OCI-LY3 (cell line): ENCODE measurements around the gene CFAP251.

ENCODE experiments used
- H2AFZ ChIP-seq: fragments of 200-600, 300-600 bp; shearing (Covaris generic); 2 replicates; pipeline ENCODE4 v1.6.0; 2014; ENCODE audit warnings: antibody characterized with exemption, low read depth, low read length
- H3K27ac ChIP-seq: fragments of 200-600, 300-600 bp; sonication (generic); 2 replicates; pipeline ENCODE4 v1.5.1; 2014; ENCODE audit warnings: mild to moderate bottlenecking, low read length, moderate library complexity, mixed read lengths
- H3K27me3 ChIP-seq: fragments of 200-600, 300-600 bp; sonication (generic); 2 replicates; pipeline ENCODE4 v1.6.1; 2014; ENCODE audit warnings: low read depth, low read length, mixed read lengths
- H3K36me3 ChIP-seq: fragments of 200-600, 300-600 bp; sonication (generic); replicated peaks from 2 replicates; pipeline ENCODE3; 2014; ENCODE audit warnings: low read depth, low read length, mixed read lengths
- H3K4me1 ChIP-seq: fragments of 300-600, 200-600 bp; sonication (generic); 2 replicates; pipeline ENCODE4 v1.6.1; 2014; ENCODE audit warnings: low read length, mixed read lengths
- H3K4me2 ChIP-seq: fragments of 200-600, 300-600 bp; sonication (generic); 2 replicates; pipeline ENCODE4 v1.6.1; 2014; ENCODE audit warnings: low read length, mixed read lengths
- H3K4me3 ChIP-seq: fragments of 300-600, 200-600 bp; sonication (generic); 2 replicates; pipeline ENCODE4 v1.5.1; 2014; ENCODE audit warnings: antibody characterized with exemption, mild to moderate bottlenecking, low read length, moderate library complexity
- H3K79me2 ChIP-seq: fragments of 300-600, 200-600 bp; shearing (Covaris generic); 2 replicates; pipeline ENCODE4 v1.6.1; 2014; ENCODE audit warnings: mild to moderate bottlenecking, low read length, mixed read lengths
- H3K9ac ChIP-seq: fragments of 300-600, 200-600 bp; shearing (Covaris generic); 2 replicates; pipeline ENCODE4 v1.6.0; 2014; ENCODE audit warnings: mild to moderate bottlenecking, low read length, moderate library complexity
- H3K9me3 ChIP-seq: fragments of 200-600, 300-600 bp; shearing (Covaris generic); 2 replicates; pipeline ENCODE4 v1.6.1; 2014; ENCODE audit warnings: low read length, mixed read lengths; ENCODE audit not compliant: insufficient read depth
- H4K20me1 ChIP-seq: fragments of 200-600, 300-600 bp; sonication (generic); 2 replicates; pipeline ENCODE4 v1.6.1; 2016; ENCODE audit warnings: low read length, mixed read lengths; ENCODE audit not compliant: insufficient read depth
- EZH2phosphoT487 ChIP-seq: fragments of 200-600 bp; shearing (Covaris generic); IDR thresholded peaks from 2 replicates; pipeline ENCODE4 v1.6.1; 2018; ENCODE audit warnings: antibody characterized with exemption, mixed run types, low read depth
- TF ChIP-seq, protein P1 (sequence below): fragments of 200-600, 300-600 bp; sonication (generic); IDR thresholded peaks from 2 replicates; pipeline ENCODE4 v1.5.1; 2014; ENCODE audit warnings: antibody characterized with exemption, low read length, low read depth

Gene CFAP251

DNA sequence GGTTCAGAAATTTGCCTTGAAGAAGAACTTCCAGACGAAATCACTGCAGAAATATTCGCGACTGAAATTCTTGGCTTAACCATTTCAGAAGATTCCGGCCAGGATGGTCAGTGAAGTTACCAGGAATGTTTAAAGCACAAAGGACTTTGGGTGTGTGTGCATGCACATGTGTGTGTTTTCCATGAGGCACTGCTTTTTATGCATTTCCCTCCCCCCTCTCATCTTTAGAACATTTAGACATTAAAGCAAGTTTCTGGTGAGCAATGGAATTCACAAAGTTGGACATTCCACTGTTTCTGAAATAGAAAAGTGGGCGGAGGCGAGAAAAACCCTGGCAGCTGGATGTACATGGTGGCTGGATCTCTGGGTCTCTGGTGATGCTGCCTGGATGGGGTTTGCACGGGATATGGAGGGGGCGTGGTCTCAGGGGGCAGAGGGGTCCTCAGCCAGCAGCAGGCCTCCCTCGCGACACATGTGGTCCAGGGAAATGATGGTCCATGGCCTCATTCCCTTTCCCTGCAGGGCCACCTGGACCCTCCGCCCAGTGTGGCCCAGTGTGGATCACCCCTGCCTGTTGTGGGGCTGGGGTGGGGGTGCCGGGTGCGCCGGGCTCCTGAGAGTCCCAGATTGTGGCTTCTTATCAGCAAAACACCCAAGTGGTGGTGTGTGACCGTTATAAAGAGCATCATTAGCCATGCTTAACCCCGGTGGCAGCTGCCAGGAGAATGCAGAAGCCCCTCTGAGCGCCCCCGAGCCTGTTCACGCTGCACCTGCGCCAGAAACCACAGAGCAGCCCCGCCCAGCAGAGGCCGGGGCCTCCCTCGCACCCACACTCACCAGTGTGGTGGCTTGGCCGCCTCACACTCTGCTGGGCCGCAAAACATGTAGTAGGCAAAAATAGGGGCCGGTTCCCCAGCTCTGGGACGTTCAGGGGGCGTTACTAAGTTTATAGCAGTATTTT is 85.5 kb downstream of the CFAP251 start:
- peak overlapping the region; percentile 70 for H3K4me2 ChIP-seq
- TF ChIP-seq, protein P1, sequence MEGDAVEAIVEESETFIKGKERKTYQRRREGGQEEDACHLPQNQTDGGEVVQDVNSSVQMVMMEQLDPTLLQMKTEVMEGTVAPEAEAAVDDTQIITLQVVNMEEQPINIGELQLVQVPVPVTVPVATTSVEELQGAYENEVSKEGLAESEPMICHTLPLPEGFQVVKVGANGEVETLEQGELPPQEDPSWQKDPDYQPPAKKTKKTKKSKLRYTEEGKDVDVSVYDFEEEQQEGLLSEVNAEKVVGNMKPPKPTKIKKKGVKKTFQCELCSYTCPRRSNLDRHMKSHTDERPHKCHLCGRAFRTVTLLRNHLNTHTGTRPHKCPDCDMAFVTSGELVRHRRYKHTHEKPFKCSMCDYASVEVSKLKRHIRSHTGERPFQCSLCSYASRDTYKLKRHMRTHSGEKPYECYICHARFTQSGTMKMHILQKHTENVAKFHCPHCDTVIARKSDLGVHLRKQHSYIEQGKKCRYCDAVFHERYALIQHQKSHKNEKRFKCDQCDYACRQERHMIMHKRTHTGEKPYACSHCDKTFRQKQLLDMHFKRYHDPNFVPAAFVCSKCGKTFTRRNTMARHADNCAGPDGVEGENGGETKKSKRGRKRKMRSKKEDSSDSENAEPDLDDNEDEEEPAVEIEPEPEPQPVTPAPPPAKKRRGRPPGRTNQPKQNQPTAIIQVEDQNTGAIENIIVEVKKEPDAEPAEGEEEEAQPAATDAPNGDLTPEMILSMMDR, result no peak
- TF ChIP-seq EZH2phosphoT487, result no peak
- peaks cover 44% of the 10 kb centered on the region for H3K4me1 ChIP-seq
- H3K36me3 ChIP-seq, result no peaks in the 10 kb centered on the region
- H3K4me3 ChIP-seq, result peak overlapping the region; percentile 43
- peaks cover 8% of the 10 kb centered on the region; the same call in 1 of the 2 replicates for H3K9me3 ChIP-seq
- H3K27me3 ChIP-seq, result peaks cover 35% of the 10 kb centered on the region
- no peaks in the 10 kb centered on the region for H3K79me2 ChIP-seq
- H4K20me1 ChIP-seq, result no peaks in the 10 kb centered on the region
- peak overlapping the region; percentile 56 for H3K9ac ChIP-seq
- peak overlapping the region; percentile 43; the same call in 1 of the 2 replicates for H2AFZ ChIP-seq
- H3K27ac ChIP-seq, result peak overlapping the region; percentile 84

DNA sequence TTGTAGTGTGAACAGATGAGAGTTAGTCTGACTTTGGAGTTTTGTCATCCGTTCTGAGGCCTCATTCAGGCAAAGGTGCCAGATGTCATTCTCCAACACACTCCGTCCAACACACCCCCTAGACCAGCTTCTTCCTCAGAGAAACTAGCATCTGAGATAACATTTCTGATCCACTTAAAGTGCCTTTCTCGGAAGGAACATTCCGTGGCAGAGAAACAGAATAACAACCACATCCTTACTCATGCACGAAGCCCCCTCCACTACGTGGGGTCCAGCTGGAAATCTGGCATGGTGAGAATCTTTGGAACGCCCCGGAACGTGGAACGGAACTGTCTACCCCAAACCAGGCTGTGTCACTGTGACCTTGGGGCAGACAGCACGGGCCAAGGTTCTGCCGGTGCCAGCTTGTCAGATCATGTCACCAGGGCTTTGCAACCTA is 86.3 kb downstream of the CFAP251 start:
- H4K20me1 ChIP-seq, result no peaks in the 10 kb centered on the region
- H3K4me2 ChIP-seq, result peak overlapping the region; percentile 70
- no peaks in the 10 kb centered on the region for H3K36me3 ChIP-seq
- peak overlapping the region; percentile 84 for H3K27ac ChIP-seq
- H3K9ac ChIP-seq, result peak overlapping the region; percentile 56
- H2AFZ ChIP-seq, result peak overlapping the region; percentile 43; the same call in 1 of the 2 replicates
- peak overlapping the region; percentile 43 for H3K4me3 ChIP-seq
- H3K4me1 ChIP-seq, result peaks cover 50% of the 10 kb centered on the region
- H3K79me2 ChIP-seq, result no peaks in the 10 kb centered on the region
- peaks cover 8% of the 10 kb centered on the region; the same call in 1 of the 2 replicates for H3K9me3 ChIP-seq
- TF ChIP-seq, protein P1, result no peak
- no peak for TF ChIP-seq EZH2phosphoT487
- peaks cover 41% of the 10 kb centered on the region for H3K27me3 ChIP-seq

DNA sequence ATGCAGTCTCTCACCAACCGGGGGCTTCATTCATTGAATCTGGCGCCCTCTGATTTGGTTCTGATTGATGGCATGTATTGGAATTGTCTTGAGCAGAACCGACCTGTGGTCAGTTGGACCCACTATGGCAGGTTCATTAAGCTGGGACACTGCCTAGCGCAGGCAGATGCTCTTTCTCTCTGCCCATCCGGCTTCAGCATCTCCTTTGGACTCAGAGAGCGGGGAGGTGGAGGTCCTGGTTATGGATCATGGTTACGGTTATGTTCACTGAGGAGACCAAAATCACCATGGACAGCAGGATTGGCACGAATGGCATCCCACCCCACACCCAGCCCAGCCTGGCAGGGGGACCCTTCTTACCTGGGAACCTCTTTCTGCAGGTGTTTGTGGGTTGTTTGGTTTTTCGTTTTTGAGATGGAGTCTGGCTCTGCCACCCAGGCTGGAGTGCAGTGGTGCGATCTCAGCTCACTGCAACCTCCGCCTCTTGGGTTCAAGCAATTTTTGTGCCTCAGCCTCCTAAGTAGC is 86.9 kb downstream of the CFAP251 start:
- no peak for TF ChIP-seq EZH2phosphoT487
- TF ChIP-seq, protein P1, result no peak
- Histone ChIP-seq H3K9me3 (peaks cover 13% of the 10 kb centered on the region; the same call in 1 of the 2 replicates), H3K79me2 (no peaks in the 10 kb centered on the region), H3K36me3 (no peaks in the 10 kb centered on the region), H4K20me1 (no peaks in the 10 kb centered on the region), H3K27ac (peak overlapping the region; percentile 84), H3K9ac (peak overlapping the region; percentile 56), H3K4me3 (peak overlapping the region; percentile 43), H3K4me1 (peaks cover 55% of the 10 kb centered on the region), H2AFZ (no peak overlapping the region), H3K4me2 (peak overlapping the region; percentile 70), H3K27me3 (peaks cover 44% of the 10 kb centered on the region)
